Urinary bladder (tissue), 4 donors: ENCODE results near the gene TENT5A. TPM values are rescaled to one million over a fixed set of nuclear protein-coding genes. Genes with fewer than 3 reads are reported as not detected.

Source experiments
- DNase-seq: peaks from one replicate; pipeline ENCODE4 v3.0.0-alpha.2; 2015; ENCODE audit errors: extremely low spot score
- H3K27ac ChIP-seq: one replicate; pipeline ENCODE4 v1.5.1; 2013; ENCODE audit warnings: low read depth, mild to moderate bottlenecking, moderate library complexity
- H3K36me3 ChIP-seq: one replicate; pipeline ENCODE4 v1.6.1; 2013; ENCODE audit warnings: mild to moderate bottlenecking, moderate library complexity; ENCODE audit not compliant: insufficient read depth
- H3K4me1 ChIP-seq: one replicate; pipeline ENCODE4 v1.6.1; 2013; ENCODE audit warnings: mild to moderate bottlenecking, moderate library complexity; ENCODE audit not compliant: insufficient read depth
- H3K4me3 ChIP-seq: one replicate; pipeline ENCODE4 v1.5.1; 2013; ENCODE audit warnings: low read depth, low read length
- WGBS: extraction: QIAGEN DNeasy Blood & Tissue Kit; methylation state at CpG from one replicate; pipeline ENCODE4 v1.1.7; 2013; 5-methylcytosine and 5-hydroxymethylcytosine counted together
- polyA plus RNA-seq: library from polyadenylated mRNA; stranded (reverse); fragments of 200-250 nt; gene quantifications from one replicate; pipeline ENCODE4 v1.2.3, GENCODE V29; 2013
- total RNA-seq: library from RNA; depleted of rRNA; stranded (reverse); fragments of >200 nt; gene quantifications from one replicate; pipeline ENCODE4 v1.2.3, GENCODE V29; 2014
- donor health status: healthy with polysubstance abuse.
- donor health status: healthy.

Gene TENT5A
- total and polyA plus RNA-seq, 2 donors, result 18.8 to 154 TPM

GRCh38 chr6:81735756-81736380 lies 16.6 kb downstream of the TENT5A start:
- no peak for DNase-seq
- no peaks in the 10 kb centered on the region for H3K36me3 ChIP-seq
- no peak overlapping the region for H3K4me3 ChIP-seq
- 87% methylated on average over 1 of the region's 1 CpG for WGBS
- no peak overlapping the region for H3K27ac ChIP-seq
- H3K4me1 ChIP-seq, result no peaks in the 10 kb centered on the region

- Histone ChIP-seq H3K4me3 (no peak overlapping the region), H3K36me3 (no peaks in the 10 kb centered on the region), H3K4me1 (no peaks in the 10 kb centered on the region), H3K27ac (no peak overlapping the region)
- DNase-seq, result no peak
- 94% methylated on average over 2 of the region's 2 CpGs for WGBS
These were observed 17.9 kb downstream of the TENT5A start for GRCh38 chr6:81734500-81735150.

DNA sequence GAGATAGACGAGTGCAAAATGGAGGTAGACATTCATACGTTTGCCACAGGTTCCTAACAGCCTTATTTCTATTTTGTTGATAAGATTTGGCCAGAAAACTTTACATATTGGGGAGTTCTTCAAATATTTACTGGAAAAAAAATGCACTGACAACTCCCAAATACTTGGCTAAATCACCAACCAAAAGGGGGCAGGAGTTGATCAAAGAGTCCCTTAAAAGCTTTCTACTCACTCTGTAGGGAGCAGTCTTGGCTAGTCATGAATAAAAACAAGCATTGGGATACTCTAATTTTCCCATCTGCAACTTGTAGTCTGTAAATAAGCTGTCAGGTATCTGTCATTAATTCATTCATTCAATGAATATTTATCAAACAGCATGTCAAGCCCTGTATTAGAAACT lies 18.4 kb downstream of the TENT5A start:
- Histone ChIP-seq H3K27ac (no peak overlapping the region), H3K36me3 (no peaks in the 10 kb centered on the region), H3K4me1 (no peaks in the 10 kb centered on the region), H3K4me3 (no peak overlapping the region)
- DNase-seq, result no peak
- 94% methylated on average over 2 of the region's 2 CpGs for WGBS

DNA sequence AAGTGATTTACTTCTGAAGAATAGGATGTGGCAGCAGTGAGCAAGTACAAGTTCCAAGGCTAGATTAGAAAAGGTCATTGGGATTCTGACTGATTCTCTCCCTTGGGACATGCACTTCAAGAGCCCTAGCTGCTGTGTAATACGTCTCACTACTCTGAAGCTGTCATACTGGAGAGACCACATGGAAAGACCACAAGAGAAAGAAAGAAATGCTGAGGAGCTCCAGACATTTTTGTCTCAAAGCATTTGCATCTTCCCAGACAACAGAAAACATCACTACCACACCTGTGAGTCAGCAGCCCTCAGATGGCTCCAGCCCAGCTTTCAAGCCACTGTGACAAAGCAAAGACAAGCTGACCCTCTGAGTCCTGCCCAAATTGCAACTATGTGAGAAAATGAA lies 20.7 kb downstream of the TENT5A start:
- H3K36me3 ChIP-seq, result no peaks in the 10 kb centered on the region
- no peak overlapping the region for H3K27ac ChIP-seq
- no peak for DNase-seq
- 60% methylated on average over 1 of the region's 1 CpG for WGBS
- no peaks in the 10 kb centered on the region for H3K4me1 ChIP-seq
- H3K4me3 ChIP-seq, result no peak overlapping the region

GRCh38 chr6:81727876-81728517 lies 24.5 kb downstream of the TENT5A start:
- Histone ChIP-seq H3K27ac (no peak overlapping the region), H3K4me1 (no peaks in the 10 kb centered on the region), H3K4me3 (no peak overlapping the region), H3K36me3 (no peaks in the 10 kb centered on the region)
- no peak for DNase-seq
- WGBS, result 94% methylated on average over 8 of the region's 8 CpGs

DNA sequence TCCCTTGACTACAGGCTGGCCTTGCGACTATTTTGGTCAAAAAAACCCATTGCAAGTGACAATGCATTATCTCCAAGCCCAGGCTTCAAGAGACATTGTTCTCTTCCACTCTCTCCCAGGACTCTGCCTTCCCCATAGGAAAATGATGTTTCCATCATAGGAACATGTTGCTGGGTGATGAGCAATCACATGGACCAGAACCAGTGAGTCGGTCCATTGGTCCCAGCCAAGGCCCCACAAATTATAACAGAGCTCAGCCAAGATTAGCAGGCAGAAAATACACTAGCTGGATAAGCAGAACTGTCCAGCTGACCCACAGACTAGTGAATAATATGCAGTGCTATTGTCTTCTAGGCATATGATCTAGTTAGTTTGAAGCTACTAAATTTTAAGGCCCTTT lies 27.4 kb downstream of the TENT5A start:
- Histone ChIP-seq H3K36me3 (no peaks in the 10 kb centered on the region), H3K4me1 (no peaks in the 10 kb centered on the region), H3K4me3 (no peak overlapping the region), H3K27ac (no peak overlapping the region)
- no peak for DNase-seq
- WGBS, result 88% methylated on average over 2 of the region's 2 CpGs

- 58% methylated on average over 1 of the region's 1 CpG for WGBS
- H3K4me1 ChIP-seq, result no peaks in the 10 kb centered on the region
- no peak for DNase-seq
- no peak overlapping the region for H3K27ac ChIP-seq
- no peaks in the 10 kb centered on the region for H3K36me3 ChIP-seq
- no peak overlapping the region for H3K4me3 ChIP-seq
These were observed 29.8 kb downstream of the TENT5A start for GRCh38 chr6:81722506-81723223.

- Histone ChIP-seq H3K27ac (no peak overlapping the region), H3K4me3 (no peak overlapping the region), H3K4me1 (no peaks in the 10 kb centered on the region), H3K36me3 (no peaks in the 10 kb centered on the region)
- 95% methylated on average over 1 of the region's 1 CpG for WGBS
- DNase-seq, result no peak
These were observed 32.1 kb downstream of the TENT5A start for GRCh38 chr6:81720427-81720826.

DNA sequence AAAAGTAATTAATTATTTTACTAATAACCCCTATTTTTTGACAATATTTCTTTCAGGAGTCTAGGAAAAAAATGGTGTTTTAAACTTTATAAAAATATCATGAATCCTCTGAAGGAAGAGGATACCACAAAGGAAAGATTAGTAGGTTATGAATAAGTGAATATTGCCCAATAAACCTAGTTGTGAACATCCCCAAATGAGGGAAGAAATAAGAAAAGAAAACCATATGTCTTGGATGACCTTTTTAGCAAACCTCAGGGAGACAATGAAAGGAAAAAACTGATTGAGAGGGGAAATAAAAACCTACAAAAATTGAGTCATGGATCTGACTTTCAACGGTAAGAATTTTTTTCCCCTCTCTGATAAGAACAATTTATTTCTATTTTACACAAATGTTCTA lies 34.4 kb downstream of the TENT5A start:
- 73% methylated on average over 1 of the region's 1 CpG for WGBS
- H3K36me3 ChIP-seq, result no peaks in the 10 kb centered on the region

DNA sequence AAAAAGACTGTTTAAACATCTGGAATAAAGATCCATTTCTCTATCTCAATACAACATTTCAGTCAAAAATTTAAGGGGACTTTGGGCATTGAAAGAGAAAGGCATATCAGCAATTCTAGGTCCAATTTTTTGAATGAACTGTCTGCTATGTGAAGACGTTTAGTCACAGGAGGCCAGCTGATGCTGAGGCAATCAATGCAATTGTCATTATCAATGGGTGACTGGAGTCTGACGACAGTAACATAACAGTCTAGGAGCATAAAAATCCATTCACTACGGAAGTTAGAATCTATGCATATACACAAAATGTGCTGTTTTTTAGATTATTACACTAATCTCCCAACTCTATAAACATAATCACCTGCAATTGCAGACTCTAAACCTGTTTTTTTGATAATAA lies 37.8 kb downstream of the TENT5A start:
- no peak for DNase-seq
- H3K27ac ChIP-seq, result no peak overlapping the region
- 83% methylated on average over 3 of the region's 3 CpGs for WGBS
- no peaks in the 10 kb centered on the region for H3K36me3 ChIP-seq
- no peak overlapping the region for H3K4me3 ChIP-seq
- no peaks in the 10 kb centered on the region for H3K4me1 ChIP-seq

More for the DNA sequence above, 34.4 kb downstream of the TENT5A start:
- DNase-seq, result no peak
- no peak overlapping the region for H3K4me3 ChIP-seq
- no peaks in the 10 kb centered on the region for H3K4me1 ChIP-seq
- H3K27ac ChIP-seq, result no peak overlapping the region

- H3K36me3 ChIP-seq, result no peaks in the 10 kb centered on the region
- no peak for DNase-seq
- WGBS, result 79% methylated on average over 1 of the region's 1 CpG
- no peaks in the 10 kb centered on the region for H3K4me1 ChIP-seq
- no peak overlapping the region for H3K4me3 ChIP-seq
- H3K27ac ChIP-seq, result no peak overlapping the region
These were observed 39.3 kb downstream of the TENT5A start for GRCh38 chr6:81713205-81713604.

DNA sequence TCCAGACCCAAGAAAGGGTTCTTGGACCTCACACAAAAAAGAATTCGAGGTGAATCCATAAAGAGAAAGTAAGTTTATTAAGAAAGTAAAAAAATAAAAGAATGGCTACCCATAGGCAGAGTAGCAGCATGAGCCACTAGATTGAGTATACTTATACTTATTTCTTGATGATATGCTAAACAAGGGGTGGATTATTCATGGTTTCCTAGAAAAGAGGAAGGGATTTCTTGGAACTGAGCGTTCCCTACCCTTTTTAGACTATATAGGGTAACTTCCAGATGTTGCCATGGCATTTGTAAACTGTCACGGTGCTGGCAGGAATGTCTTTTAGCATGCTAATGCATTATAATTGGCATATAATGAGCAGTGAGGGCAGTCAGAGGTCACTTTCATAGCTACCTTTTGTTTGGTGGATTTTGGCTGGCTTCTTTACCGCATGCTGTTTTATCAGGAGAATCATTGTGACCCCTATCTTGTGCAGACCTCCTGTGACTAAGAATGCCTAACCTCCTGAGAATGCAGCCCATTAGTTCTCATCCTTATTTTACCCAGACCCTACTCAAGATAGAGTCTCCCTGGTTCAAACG lies 44.3 kb downstream of the TENT5A start:
- Histone ChIP-seq H3K4me3 (no peak overlapping the region), H3K4me1 (no peaks in the 10 kb centered on the region), H3K36me3 (no peaks in the 10 kb centered on the region), H3K27ac (no peak overlapping the region)
- DNase-seq, result no peak
- WGBS, result 75% methylated on average over 5 of the region's 5 CpGs

DNA sequence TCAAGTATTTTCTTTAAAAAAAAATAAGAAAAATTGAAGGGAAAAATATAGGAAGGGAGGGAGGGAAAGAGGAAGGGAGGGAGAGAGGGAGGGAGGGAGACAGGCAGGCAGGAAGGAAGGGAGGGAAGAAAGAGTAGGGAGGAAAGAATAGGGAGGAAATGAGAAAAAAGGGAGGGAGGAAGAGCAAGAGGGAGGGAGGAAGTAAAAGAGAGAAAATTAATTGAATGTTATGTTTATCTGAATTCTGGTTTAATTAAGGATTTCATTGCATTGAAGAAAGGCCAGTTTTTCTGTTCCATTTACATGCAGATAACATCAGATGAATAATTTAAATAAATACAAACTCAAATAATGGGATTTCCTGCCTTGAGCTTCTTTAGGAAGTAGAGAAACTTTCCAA lies 47.8 kb downstream of the TENT5A start:
- H3K4me3 ChIP-seq, result no peak overlapping the region
- H3K27ac ChIP-seq, result no peak overlapping the region
- no peak for DNase-seq
- no peaks in the 10 kb centered on the region for H3K36me3 ChIP-seq
- H3K4me1 ChIP-seq, result no peaks in the 10 kb centered on the region
